NCI-H748 (cell line): ENCODE results near the gene EPHB6.

Experiments
- DNase-seq: peaks from one replicate; lab custom pipeline; 2025; ENCODE audit not compliant: unreplicated experiment; lab: John Stamatoyannopoulos, UW

The EPHB6 gene

GRCh38 chr7:142863891-142864685 lies 9.2 kb downstream of the EPHB6 start:
- no peak for DNase-seq

DNA sequence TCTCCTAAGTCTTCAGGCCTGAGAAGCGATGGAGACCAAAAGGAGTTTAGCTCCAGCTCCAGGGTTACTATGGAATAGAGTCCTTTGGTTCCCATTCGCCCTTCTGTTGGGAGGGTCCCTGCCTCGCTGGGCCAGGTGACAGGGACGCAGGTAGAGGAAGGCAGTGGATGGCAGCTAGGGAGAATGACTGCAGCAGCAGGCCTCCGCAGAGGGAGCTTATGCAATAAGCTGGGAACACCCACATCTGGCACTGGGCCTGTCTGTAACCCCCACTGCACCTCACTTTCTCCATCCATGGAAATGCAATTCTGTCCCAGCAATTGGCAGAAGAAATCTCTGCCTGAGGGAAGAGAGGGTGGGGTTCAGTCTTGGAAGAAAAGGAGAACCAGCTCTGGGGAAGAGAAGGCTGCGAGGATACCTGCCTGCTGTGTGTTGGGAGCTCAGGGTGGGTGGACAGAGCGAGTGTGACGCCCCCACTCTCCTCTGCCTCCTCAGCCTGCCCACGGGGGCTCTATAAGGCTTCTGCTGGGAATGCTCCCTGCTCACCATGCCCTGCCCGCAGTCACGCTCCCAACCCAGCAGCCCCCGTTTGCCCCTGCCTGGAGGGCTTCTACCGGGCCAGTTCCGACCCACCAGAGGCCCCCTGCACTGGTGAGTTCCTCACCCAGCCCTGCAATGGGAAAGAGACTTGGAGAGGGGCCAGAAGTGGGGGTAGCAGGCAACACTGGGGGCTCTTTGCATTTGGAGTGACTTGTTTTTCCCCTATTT lies 10.3 kb downstream of the EPHB6 start:
- no peak for DNase-seq

DNA sequence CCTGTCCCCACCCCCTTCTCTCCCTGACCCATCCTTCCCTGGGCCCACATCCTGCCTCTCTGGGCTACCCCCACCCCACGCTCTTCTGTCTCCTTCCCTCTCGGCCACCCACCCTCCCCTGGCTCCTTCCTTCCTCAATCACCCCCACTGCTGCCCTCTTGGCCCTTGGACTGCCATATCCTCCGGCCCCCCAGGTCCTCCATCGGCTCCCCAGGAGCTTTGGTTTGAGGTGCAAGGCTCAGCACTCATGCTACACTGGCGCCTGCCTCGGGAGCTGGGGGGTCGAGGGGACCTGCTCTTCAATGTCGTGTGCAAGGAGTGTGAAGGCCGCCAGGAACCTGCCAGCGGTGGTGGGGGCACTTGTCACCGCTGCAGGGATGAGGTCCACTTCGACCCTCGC lies 10.9 kb downstream of the EPHB6 start:
- no peak for DNase-seq

GRCh38 chr7:142866361-142867096 lies 11.7 kb downstream of the EPHB6 start:
- peak; percentile 48 for DNase-seq

- DNase-seq: no peak
Measured at GRCh38 chr7:142867097-142867378, 12.2 kb downstream of the EPHB6 start.

DNA sequence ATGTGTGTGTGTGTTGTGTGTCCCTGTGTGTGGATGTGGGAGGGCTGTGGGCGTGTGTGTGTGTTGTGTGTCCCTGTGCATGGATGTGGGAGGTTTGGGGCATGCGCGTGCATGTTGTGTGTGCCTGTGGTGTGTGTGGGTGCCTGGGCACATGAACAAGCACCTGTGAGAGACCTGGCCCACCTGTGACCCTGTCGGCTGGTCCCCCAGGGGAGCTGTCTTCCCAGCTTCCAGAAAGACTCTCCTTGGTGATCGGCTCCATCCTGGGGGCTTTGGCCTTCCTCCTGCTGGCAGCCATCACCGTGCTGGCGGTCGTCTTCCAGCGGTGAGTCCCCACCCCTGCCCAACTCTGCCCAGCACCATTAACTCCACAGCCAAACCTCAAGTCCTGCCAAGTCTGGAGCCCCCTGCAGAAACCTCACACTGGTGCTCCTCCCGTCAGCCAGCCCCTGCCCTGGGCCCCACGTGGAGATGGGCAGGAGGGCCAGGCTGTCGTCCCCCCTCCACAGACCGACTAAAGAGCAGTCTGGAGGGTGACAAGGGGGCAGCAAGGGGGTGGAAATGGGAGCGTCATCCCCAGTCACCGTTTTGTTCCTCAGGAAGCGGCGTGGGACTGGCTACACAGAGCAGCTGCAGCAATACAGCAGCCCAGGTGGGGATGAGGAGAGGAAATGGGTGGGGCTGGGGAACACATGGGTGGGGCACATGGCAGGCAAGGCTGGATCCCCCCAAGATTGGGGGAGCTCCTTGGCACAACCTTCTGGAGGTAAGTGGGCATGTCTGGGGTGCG lies 12.7 kb downstream of the EPHB6 start:
- DNase-seq: no peak

- no peak for DNase-seq
Measured at GRCh38 chr7:142868188-142868985, 13.5 kb downstream of the EPHB6 start.

GRCh38 chr7:142868986-142869415 lies 14.1 kb downstream of the EPHB6 start:
- DNase-seq: no peak

GRCh38 chr7:142869434-142869833 lies 14.6 kb downstream of the EPHB6 start:
- no peak for DNase-seq

DNA sequence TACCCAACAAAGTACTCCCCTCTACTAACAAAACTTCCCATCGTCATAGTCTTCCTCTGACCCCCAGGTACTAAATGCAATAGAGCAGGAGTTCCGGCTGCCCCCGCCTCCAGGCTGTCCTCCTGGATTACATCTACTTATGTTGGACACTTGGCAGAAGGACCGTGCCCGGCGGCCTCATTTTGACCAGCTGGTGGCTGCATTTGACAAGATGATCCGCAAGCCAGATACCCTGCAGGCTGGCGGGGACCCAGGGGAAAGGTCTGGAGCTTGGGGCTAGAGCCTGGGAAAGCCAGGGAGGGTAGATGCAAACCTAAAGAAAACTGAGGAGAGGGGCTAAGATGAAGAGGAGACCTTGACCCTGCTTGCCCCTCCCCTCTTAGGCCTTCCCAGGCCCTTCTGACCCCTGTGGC lies 15.3 kb downstream of the EPHB6 start:
- DNase-seq: no peak

DNA sequence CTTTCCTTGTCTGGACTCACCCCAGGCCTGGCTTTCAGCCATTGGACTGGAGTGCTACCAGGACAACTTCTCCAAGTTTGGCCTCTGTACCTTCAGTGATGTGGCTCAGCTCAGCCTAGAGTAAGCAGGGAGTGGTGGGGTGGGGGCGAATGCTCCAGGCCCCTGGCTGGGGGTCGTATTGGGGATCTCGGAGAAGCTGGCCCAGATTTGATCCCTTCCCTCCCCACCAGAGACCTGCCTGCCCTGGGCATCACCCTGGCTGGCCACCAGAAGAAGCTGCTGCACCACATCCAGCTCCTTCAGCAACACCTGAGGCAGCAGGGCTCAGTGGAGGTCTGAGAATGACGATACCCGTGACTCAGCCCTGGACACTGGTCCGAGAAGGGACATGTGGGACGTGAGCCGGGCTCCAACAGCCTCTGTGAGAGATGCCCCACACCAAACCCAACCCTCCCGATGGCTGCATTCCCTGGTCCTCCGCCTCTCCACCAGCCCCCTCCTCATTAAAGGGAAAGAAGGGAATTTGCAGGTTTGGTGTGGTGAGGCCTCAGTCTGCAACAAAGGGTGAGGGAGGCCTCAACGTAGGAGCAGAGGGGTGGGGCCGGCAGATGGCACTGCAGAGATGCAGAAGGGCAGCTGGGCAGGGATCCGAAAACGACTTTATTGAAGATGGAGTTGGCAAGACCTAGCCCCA lies 15.8 kb downstream of the EPHB6 start:
- DNase-seq: no peak

GRCh38 chr7:142871260-142872105 lies 16.6 kb downstream of the EPHB6 start:
- no peak for DNase-seq

DNA sequence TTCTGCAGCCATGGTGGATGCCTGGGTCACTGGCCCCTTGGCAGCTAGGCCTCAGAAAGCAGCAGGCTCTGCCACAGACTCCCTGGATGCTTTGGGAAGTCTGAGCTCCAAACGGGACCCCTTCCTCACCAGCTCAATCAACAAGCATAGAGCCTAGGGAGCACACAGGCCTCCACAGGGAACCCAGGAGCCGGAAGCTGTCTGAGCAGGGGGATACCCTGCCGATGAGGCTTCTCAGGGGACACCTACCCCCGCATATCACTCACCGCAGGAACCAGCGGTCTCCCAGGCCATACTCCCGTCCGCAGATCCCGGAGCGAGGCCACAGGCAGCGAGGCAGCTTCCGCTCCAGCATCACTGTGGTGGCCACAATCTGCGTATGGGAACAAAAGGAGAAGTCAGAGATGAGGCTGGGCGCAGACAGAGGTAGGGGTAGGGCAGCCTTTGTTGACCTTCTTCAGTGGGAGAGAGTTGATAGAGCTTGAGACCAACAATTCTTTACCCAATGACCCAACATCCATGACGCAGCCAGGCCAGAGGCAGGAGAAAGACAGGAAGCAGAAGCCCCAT lies 17.3 kb downstream of the EPHB6 start:
- no peak for DNase-seq

DNA sequence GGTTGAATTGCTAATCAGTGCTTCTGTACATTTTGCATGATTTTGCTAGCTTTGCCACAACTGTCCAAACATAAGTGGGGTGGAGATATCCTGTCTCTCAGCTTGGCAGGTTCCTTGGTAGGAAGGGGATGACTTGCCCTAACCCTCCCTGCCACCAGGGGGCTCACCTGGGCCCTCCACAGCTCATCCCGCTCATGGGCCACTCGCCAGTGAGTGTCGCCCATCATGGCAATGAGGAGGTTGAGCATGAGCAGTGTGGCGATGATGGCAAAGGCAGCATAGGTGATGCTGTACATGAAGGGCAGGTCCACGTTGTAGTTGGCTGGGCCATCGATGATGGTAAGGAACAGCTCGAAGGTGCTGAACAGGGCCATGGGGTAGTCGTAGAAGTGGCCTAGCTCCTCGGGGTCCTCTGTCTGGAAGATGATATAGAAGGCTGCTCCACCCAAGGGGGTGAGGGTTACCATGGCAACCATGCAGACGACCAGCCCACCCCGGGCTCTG lies 18.5 kb downstream of the EPHB6 start:
- DNase-seq: peak; percentile 54

GRCh38 chr7:142873871-142874270 lies 19.0 kb downstream of the EPHB6 start:
- DNase-seq: no peak

- DNase-seq: no peak
Measured at GRCh38 chr7:142874409-142874808, 19.5 kb downstream of the EPHB6 start.

GRCh38 chr7:142874837-142875236 lies 20.0 kb downstream of the EPHB6 start:
- DNase-seq: no peak

GRCh38 chr7:142875456-142875855 lies 20.6 kb downstream of the EPHB6 start:
- no peak for DNase-seq
